MM.1S (cell line): Measurements from ENCODE around the gene PBX4.

ENCODE experiments used
- DNase-seq: peaks from one replicate; pipeline ENCODE4 v3.0.0-alpha.2; 2015
- H2AFZ ChIP-seq: fragments of 300-600 bp; sonication (generic); 2 replicates; pipeline ENCODE4 v1.6.0; 2016; ENCODE audit warnings: antibody characterized with exemption, low read length
- H3F3A ChIP-seq: fragments of 300-600 bp; sonication (generic); 2 replicates; pipeline ENCODE4 v1.6.1; 2016; ENCODE audit warnings: mild to moderate bottlenecking, antibody characterized with exemption, low read length, moderate library complexity, mixed read lengths; ENCODE audit not compliant: insufficient read depth
- H3K27ac ChIP-seq: fragments of 300-600 bp; sonication (generic); 2 replicates; pipeline ENCODE4 v1.5.1; 2016; ENCODE audit warnings: mild to moderate bottlenecking, low read length
- H3K27me3 ChIP-seq: fragments of 300-600 bp; sonication (generic); replicated peaks from 2 replicates; pipeline ENCODE4 v1.6.0; 2016; ENCODE audit warnings: low read length; ENCODE audit not compliant: insufficient read depth
- H3K36me3 ChIP-seq: fragments of 300-600 bp; sonication (generic); replicated peaks from 2 replicates; pipeline ENCODE4 v1.6.1; 2016; ENCODE audit warnings: mild to moderate bottlenecking, low read length, mixed read lengths; ENCODE audit not compliant: insufficient read depth
- H3K4me1 ChIP-seq: fragments of 300-600 bp; sonication (generic); 2 replicates; pipeline ENCODE4 v1.6.1; 2016; ENCODE audit warnings: low read length, mixed read lengths
- H3K4me2 ChIP-seq: fragments of 300-600 bp; sonication (generic); 2 replicates; pipeline ENCODE4 v1.6.0; 2016; ENCODE audit warnings: low read depth, low read length
- H3K4me3 ChIP-seq: fragments of 300-600 bp; sonication (generic); 2 replicates; pipeline ENCODE4 v1.5.1; 2016; ENCODE audit warnings: low read length, mixed read lengths
- H3K79me2 ChIP-seq: fragments of 300-600 bp; sonication (generic); 2 replicates; pipeline ENCODE4 v1.6.1; 2016; ENCODE audit warnings: mixed run types, low read length, mixed read lengths
- H3K9ac ChIP-seq: fragments of 300-600 bp; sonication (generic); 2 replicates; pipeline ENCODE4 v1.6.1; 2016; ENCODE audit warnings: low read length, mixed read lengths
- H3K9me2 ChIP-seq: fragments of 300-600 bp; sonication (generic); replicated peaks from 2 replicates; pipeline ENCODE4 v1.6.1; 2016; ENCODE audit warnings: mild to moderate bottlenecking, low read length, mixed read lengths; ENCODE audit not compliant: insufficient read depth
- H3K9me3 ChIP-seq: fragments of 300-600 bp; sonication (generic); replicated peaks from 2 replicates; pipeline ENCODE4 v1.6.1; 2016; ENCODE audit warnings: mild to moderate bottlenecking, low read length, mixed read lengths; ENCODE audit not compliant: insufficient read depth
- H4K20me1 ChIP-seq: fragments of 300-600 bp; sonication (generic); 2 replicates; pipeline ENCODE4 v1.6.1; 2016; ENCODE audit warnings: mild to moderate bottlenecking, low read length, moderate library complexity, mixed read lengths; ENCODE audit not compliant: insufficient read depth
- EZH2 ChIP-seq: fragments of 300-600 bp; sonication (generic); optimal IDR thresholded peaks from 2 replicates; pipeline ENCODE3; 2017; ENCODE audit warnings: low read depth, mild to moderate bottlenecking, antibody characterized with exemption, low read length, mixed read lengths
- EZH2phosphoT487 ChIP-seq: fragments of 300-600 bp; sonication (generic); IDR thresholded peaks from 2 replicates; pipeline ENCODE4 v1.6.1; 2018; ENCODE audit warnings: antibody characterized with exemption, low read length
- TF ChIP-seq, protein P1 (sequence below): fragments of 300-600 bp; sonication (generic); IDR thresholded peaks from 2 replicates; pipeline ENCODE4 v1.5.1; 2016; ENCODE audit warnings: antibody characterized with exemption, low read length, mixed read lengths

The PBX4 gene

DNA sequence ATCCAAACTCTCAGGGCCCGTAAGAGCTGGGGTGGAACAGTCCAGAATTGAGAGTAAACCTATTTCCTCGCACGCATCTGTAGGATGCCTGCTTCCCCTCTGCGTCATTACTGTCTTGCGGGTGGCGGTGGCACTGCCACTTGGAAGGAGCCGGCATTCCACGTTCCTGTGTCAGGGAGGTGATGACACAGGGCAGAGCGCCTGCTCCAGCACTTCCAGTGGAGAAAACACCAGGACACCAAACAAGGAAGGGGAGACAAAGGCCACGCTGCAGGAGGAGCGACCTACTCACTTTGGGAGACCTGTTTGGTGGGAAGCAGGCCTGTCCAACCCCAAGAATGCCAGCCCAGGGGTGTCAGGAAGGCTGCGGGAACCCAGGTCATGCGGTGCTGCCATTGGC lies 37.1 kb downstream of the PBX4 start:
- no peak overlapping the region for H3K4me2 ChIP-seq
- H3K27me3 ChIP-seq, result peaks cover 6% of the 10 kb centered on the region
- no peak overlapping the region for H3K4me3 ChIP-seq
- no peak overlapping the region for H2AFZ ChIP-seq
- DNase-seq, result no peak
- H3K9ac ChIP-seq, result no peak overlapping the region
- no peaks in the 10 kb centered on the region for H3K79me2 ChIP-seq
- H3K36me3 ChIP-seq, result no peaks in the 10 kb centered on the region
- no peaks in the 10 kb centered on the region for H3K9me3 ChIP-seq
- H3K4me1 ChIP-seq, result no peaks in the 10 kb centered on the region
- TF ChIP-seq, protein P1, sequence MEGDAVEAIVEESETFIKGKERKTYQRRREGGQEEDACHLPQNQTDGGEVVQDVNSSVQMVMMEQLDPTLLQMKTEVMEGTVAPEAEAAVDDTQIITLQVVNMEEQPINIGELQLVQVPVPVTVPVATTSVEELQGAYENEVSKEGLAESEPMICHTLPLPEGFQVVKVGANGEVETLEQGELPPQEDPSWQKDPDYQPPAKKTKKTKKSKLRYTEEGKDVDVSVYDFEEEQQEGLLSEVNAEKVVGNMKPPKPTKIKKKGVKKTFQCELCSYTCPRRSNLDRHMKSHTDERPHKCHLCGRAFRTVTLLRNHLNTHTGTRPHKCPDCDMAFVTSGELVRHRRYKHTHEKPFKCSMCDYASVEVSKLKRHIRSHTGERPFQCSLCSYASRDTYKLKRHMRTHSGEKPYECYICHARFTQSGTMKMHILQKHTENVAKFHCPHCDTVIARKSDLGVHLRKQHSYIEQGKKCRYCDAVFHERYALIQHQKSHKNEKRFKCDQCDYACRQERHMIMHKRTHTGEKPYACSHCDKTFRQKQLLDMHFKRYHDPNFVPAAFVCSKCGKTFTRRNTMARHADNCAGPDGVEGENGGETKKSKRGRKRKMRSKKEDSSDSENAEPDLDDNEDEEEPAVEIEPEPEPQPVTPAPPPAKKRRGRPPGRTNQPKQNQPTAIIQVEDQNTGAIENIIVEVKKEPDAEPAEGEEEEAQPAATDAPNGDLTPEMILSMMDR, result no peak
- no peak for TF ChIP-seq EZH2phosphoT487
- TF ChIP-seq EZH2, result no peak
- H3K27ac ChIP-seq, result no peak overlapping the region
- no peaks in the 10 kb centered on the region for H3K9me2 ChIP-seq
- no peaks in the 10 kb centered on the region for H4K20me1 ChIP-seq
- no peaks in the 10 kb centered on the region for H3F3A ChIP-seq

DNA sequence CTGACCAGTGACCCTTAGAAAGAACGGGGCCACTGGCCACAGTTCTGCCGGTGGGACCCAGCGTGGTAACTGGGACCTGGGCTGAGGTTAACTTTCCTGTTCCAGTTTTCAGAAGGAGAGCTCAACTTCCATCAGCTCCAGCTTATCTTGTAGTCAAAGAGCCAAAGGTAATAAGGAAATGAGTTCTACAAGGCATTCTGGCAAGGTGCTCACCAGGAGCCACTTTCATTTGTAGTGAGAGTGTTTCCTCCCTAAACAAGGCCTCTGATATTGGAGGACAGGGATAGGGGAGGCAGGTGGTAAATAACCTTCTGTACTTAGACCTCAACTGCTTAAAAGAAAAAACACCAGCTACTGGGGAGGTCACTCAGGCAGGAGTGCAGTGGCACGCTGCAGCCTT lies 38.1 kb downstream of the PBX4 start:
- Histone ChIP-seq H3K27me3 (peaks cover 6% of the 10 kb centered on the region), H3F3A (no peaks in the 10 kb centered on the region), H3K9ac (no peak overlapping the region), H3K4me3 (no peak overlapping the region), H4K20me1 (no peaks in the 10 kb centered on the region), H3K79me2 (no peaks in the 10 kb centered on the region), H3K9me2 (no peaks in the 10 kb centered on the region), H3K9me3 (no peaks in the 10 kb centered on the region), H2AFZ (no peak overlapping the region), H3K4me1 (no peaks in the 10 kb centered on the region), H3K36me3 (no peaks in the 10 kb centered on the region), H3K27ac (no peak overlapping the region), H3K4me2 (no peak overlapping the region)
- DNase-seq, result no peak
- no peak for TF ChIP-seq EZH2
- TF ChIP-seq, protein P1, result no peak
- no peak for TF ChIP-seq EZH2phosphoT487

DNA sequence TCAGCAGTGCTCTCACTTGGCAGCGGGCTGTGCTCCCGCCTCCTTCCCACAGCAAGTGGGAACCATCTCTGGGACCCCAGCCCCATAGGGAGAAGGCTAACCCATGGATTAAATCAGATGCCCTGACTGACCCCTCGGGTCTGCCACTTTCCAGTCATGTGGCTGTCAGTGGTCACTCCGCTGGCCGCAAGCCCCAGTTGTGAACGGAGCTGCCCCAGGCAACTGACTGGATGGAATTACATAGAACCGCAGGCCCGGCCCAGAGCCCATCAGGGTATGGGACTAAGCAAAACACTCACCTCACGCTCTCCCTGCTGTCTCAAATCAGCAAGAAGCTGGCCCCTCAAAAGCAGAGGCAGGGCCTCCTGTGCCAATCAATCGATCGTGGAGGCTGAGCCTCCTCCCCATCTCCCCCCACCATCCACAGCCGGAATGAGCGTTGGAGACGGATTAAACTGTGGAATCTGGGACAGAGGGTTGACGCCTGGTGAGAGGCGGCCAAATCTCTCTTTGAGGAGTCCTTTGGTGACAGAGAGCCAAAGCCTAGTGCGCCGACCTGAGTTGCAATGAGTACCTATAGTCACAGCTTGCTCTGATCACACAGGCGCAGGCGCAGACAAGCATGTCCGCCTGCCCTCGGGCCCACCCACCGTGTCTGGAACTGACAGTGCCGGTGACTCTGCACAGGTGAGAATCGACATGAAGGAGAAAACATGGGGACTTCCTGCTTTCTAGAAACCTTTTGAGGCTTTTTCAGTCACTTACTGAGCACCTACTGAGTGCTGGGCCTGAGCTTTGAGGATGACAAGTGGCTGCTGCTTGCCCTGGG lies 38.7 kb downstream of the PBX4 start:
- no peak overlapping the region for H3K9ac ChIP-seq
- no peaks in the 10 kb centered on the region for H4K20me1 ChIP-seq

More for the DNA sequence above, 38.7 kb downstream of the PBX4 start:
- H3K4me1 ChIP-seq, result no peaks in the 10 kb centered on the region
- no peak for DNase-seq
- H3K79me2 ChIP-seq, result no peaks in the 10 kb centered on the region
- no peaks in the 10 kb centered on the region for H3F3A ChIP-seq
- no peak overlapping the region for H3K4me3 ChIP-seq
- no peak for TF ChIP-seq EZH2phosphoT487
- TF ChIP-seq, protein P1, result no peak
- H3K36me3 ChIP-seq, result no peaks in the 10 kb centered on the region
- H3K27ac ChIP-seq, result no peak overlapping the region
- H2AFZ ChIP-seq, result no peak overlapping the region
- H3K9me3 ChIP-seq, result no peaks in the 10 kb centered on the region
- no peaks in the 10 kb centered on the region for H3K9me2 ChIP-seq
- peaks cover 6% of the 10 kb centered on the region for H3K27me3 ChIP-seq
- H3K4me2 ChIP-seq, result no peak overlapping the region
